Measurements from ENCODE around the gene PBX2.
"Not testable (repeated sequence)": the region's sequence is repeated elsewhere in the genome, so short reads cannot be mapped to it uniquely, and the experiment has no call there.

PBX2 gene

DNA sequence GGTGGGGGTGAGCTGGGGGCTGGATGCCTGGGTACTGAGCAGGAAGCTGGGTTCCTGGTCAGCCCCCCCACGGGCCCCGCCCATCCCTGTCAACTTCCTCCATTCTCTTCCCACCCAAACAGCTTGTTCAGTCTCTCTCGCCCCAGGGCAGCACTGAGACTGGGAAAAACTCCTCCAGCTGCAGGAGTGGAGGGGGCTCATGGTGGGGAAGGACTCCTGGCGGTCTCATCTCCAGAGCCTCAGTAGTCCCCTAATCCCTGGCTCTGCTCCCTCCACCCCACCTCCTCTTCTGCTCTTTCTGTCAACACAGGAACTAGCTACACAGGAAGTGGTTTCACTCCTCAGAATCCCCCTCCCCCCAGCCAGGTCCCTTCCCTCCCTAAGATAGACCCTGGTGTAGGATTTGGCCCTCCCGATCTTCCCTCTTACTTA lies 2.6 kb upstream of the PBX2 start, which contains the start of gene GPSM3:
Gene GPSM3, minus strand, starts transcription at position 36 of the 432 bp plus-strand sequence. CDS start 130 bp downstream, outside the sequence.
- Histone ChIP-seq H3K9ac (ENCODE audit: low read depth, low read length) (no peak within 1 kb of the TSS), H3K4me3 (ENCODE audit: low read depth, low read length) (peak within 1 kb of the TSS; percentile 10; the same call in 1 of the 2 replicates), H3K4me1 (ENCODE audit: control insufficient read depth, insufficient read depth, low read length) (peaks cover 41% of the 10 kb centered on the region), H3K9me3 (ENCODE audit: control insufficient read depth, insufficient read depth, low read length) (no peaks in the 10 kb centered on the region), H3K36me3 (ENCODE audit: control insufficient read depth, insufficient read depth, low read length) (peaks cover 5% of the 10 kb centered on the region), H3K27ac (ENCODE audit: low read depth, low read length) (peak within 1 kb of the TSS; percentile 38), H3K27me3 (ENCODE audit: control insufficient read depth, insufficient read depth, low read length) (no peaks in the 10 kb centered on the region)

DNA sequence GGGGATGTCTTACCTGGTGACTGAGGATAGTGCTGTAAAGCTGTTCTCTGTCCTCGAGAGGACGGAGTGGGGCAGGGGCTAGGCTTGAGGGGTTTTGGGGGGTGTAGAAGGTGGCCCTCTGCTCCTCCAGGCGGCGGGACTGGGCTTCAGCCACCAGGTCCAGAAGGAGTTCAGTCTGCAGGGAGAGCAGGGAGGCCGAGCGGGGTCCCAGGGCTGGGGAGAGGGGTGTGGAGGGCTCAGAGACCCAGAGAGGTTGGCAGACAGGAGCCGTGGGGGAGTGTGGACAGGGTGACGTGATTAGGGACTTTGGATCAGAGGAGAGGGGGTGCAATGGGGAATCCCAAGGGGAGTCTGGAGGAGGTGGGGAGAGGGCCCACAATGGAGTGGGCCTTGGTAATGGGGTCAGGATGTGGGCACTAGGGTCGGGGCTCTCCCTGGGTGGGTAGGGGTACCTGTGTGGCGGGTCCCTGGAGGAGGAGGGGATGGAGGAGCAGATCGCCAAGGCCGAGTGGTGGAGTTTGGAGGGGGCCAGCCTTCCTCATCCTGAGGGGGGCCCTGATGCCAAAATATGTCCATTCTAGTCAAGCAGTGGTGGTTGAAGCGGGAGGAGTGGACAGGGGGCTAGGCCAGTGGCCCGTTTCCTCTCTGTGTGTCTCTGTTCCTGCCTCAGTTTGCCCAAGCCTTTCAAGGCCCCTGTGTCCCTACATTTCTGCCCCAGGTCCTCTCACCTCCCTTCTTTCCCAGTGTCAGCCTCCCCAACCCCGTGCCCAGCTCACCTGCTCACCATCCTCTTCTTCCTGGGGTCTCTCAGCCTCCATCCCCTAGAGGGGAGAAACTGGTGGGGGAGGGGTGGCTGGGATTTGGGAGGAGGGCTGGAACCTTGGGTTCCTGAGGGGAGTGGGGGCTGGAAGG lies 1.9 kb upstream of the PBX2 start:
- Histone ChIP-seq H3K9ac (ENCODE audit: low read depth, low read length) (no peak overlapping the region), H3K27ac (ENCODE audit: low read depth, low read length) (no peak overlapping the region), H3K4me3 (ENCODE audit: low read depth, low read length) (no peak overlapping the region), H3K9me3 (ENCODE audit: control insufficient read depth, insufficient read depth, low read length) (no peaks in the 10 kb centered on the region), H3K36me3 (ENCODE audit: control insufficient read depth, insufficient read depth, low read length) (peaks cover 11% of the 10 kb centered on the region), H3K4me1 (ENCODE audit: control insufficient read depth, insufficient read depth, low read length) (peaks cover 36% of the 10 kb centered on the region), H3K27me3 (ENCODE audit: control insufficient read depth, insufficient read depth, low read length) (no peaks in the 10 kb centered on the region)

DNA sequence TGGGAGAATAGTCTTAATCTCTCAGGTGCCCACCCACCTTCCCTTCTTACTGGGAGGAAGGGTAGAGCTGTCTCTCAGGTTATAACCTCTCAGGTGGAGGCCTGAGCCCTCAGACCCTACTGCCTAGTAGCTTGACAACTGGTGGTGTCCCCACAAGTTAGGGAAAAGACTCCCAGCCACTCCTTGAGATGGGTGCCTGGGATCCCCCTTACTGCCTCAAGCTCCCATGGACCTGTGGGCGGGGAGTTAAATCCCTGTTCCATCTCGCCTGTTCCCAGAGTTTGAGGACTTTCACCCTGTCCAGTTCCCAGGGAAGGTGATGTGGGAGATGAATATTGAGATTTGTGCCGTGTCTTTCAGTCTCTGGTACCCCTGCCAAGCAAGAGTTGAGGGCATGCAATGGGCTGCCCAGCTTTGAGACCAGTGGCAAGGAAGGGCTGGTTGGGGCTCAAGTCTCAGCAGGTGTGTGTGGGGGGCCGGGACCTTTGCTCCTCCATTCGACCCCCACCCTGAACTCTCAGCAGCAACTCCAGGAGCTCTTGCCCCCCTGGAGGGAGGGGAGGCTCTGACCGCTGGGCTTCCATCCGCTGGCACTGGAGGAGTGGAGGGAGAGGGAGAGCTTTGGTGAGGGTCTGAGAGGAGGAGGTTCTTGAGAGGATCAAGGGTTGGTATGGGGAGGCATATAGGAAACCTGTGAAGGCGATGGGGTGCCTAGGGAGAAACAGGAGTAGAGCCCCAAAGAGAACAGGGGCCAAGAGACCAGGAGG lies 1.1 kb upstream of the PBX2 start:
- Histone ChIP-seq H3K4me3 (ENCODE audit: low read depth, low read length) (0 out of 2 replicates have a peak overlapping the region, but pooled peaks have one; percentile 67), H3K9me3 (ENCODE audit: control insufficient read depth, insufficient read depth, low read length) (no peaks in the 10 kb centered on the region), H3K27ac (ENCODE audit: low read depth, low read length) (peak overlapping the region; percentile 85), H3K27me3 (ENCODE audit: control insufficient read depth, insufficient read depth, low read length) (no peaks in the 10 kb centered on the region), H3K9ac (ENCODE audit: low read depth, low read length) (no peak overlapping the region), H3K36me3 (ENCODE audit: control insufficient read depth, insufficient read depth, low read length) (peaks cover 19% of the 10 kb centered on the region), H3K4me1 (ENCODE audit: control insufficient read depth, insufficient read depth, low read length) (peaks cover 33% of the 10 kb centered on the region)

- Histone ChIP-seq H3K36me3 (ENCODE audit: control insufficient read depth, insufficient read depth, low read length) (peaks cover 19% of the 10 kb centered on the region), H3K9me3 (ENCODE audit: control insufficient read depth, insufficient read depth, low read length) (no peaks in the 10 kb centered on the region), H3K27ac (ENCODE audit: low read depth, low read length) (peak overlapping the region; percentile 85), H3K4me3 (ENCODE audit: low read depth, low read length) (peak overlapping the region; percentile 67), H3K9ac (ENCODE audit: low read depth, low read length) (no peak overlapping the region), H3K4me1 (ENCODE audit: control insufficient read depth, insufficient read depth, low read length) (peaks cover 27% of the 10 kb centered on the region), H3K27me3 (ENCODE audit: control insufficient read depth, insufficient read depth, low read length) (no peaks in the 10 kb centered on the region)
Measured at GRCh38 chr6:32189742-32190053, 304 bp downstream of the PBX2 start.

GRCh38 chr6:32189069-32189741 lies 797 bp downstream of the PBX2 start:
- H3K27ac ChIP-seq (ENCODE audit: low read depth, low read length) = peak overlapping the region; percentile 85
- H3K27me3 ChIP-seq (ENCODE audit: control insufficient read depth, insufficient read depth, low read length) = no peaks in the 10 kb centered on the region
- H3K4me3 ChIP-seq (ENCODE audit: low read depth, low read length) = peak overlapping the region; percentile 67
- peaks cover 22% of the 10 kb centered on the region for H3K4me1 ChIP-seq (ENCODE audit: control insufficient read depth, insufficient read depth, low read length)
- H3K36me3 ChIP-seq (ENCODE audit: control insufficient read depth, insufficient read depth, low read length) = peaks cover 19% of the 10 kb centered on the region
- no peaks in the 10 kb centered on the region for H3K9me3 ChIP-seq (ENCODE audit: control insufficient read depth, insufficient read depth, low read length)
- H3K9ac ChIP-seq (ENCODE audit: low read depth, low read length) = peak overlapping the region; percentile 31; the same call in 1 of the 2 replicates

- H3K4me1 ChIP-seq (ENCODE audit: control insufficient read depth, insufficient read depth, low read length) = peaks cover 22% of the 10 kb centered on the region
- H3K27me3 ChIP-seq (ENCODE audit: control insufficient read depth, insufficient read depth, low read length) = no peaks in the 10 kb centered on the region
- no peaks in the 10 kb centered on the region for H3K9me3 ChIP-seq (ENCODE audit: control insufficient read depth, insufficient read depth, low read length)
- H3K4me3 ChIP-seq (ENCODE audit: low read depth, low read length) = peak overlapping the region; percentile 67
- no peak overlapping the region for H3K9ac ChIP-seq (ENCODE audit: low read depth, low read length)
- H3K27ac ChIP-seq (ENCODE audit: low read depth, low read length) = peak overlapping the region; percentile 85
- peaks cover 20% of the 10 kb centered on the region for H3K36me3 ChIP-seq (ENCODE audit: control insufficient read depth, insufficient read depth, low read length)
Measured at GRCh38 chr6:32188381-32189068, 1.5 kb downstream of the PBX2 start.

GRCh38 chr6:32187725-32188380 lies 2.1 kb downstream of the PBX2 start:
- H3K36me3 ChIP-seq (ENCODE audit: control insufficient read depth, insufficient read depth, low read length) = peaks cover 27% of the 10 kb centered on the region
- peaks cover 20% of the 10 kb centered on the region for H3K4me1 ChIP-seq (ENCODE audit: control insufficient read depth, insufficient read depth, low read length)
- not testable (repeated sequence) for H3K27ac ChIP-seq (ENCODE audit: low read depth, low read length); H3K4me3 ChIP-seq (ENCODE audit: low read depth, low read length); H3K9me3 ChIP-seq (ENCODE audit: control insufficient read depth, insufficient read depth, low read length); H3K9ac ChIP-seq (ENCODE audit: low read depth, low read length); H3K27me3 ChIP-seq (ENCODE audit: control insufficient read depth, insufficient read depth, low read length)

DNA sequence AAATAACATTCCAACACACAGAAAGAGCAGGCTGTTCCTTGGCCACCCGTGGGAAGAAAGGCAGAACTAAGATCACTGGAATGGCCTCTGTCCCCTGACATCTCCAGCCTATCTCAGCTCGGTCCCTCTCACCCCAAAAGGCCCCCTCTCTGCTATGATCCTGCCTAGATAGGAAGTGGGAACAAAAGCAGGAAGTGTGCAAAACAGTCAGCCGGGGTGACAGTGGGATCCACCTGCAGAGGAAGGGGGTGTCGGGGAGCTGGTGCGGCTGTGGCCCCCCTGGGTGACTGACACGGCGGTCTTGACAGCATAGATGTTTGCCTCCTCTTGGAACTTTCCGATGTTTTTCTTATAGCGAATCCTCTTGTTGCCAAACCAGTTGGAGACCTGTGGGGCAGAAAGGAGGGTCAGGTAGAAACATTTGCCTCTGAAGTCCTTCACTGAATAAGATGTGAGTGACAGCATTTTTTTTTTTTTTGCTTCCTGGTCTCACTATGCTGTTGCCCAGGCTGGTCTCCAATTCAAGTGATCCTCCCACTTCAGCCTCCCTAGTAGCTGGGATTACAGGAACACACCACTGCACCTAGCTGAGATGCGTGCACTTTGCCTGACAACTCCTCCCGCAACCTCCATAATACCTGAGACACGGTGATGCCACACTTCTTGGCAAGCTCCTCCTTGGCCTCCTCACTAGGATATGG lies 2.8 kb downstream of the PBX2 start:
- H3K9me3 ChIP-seq (ENCODE audit: control insufficient read depth, insufficient read depth, low read length) = no peaks in the 10 kb centered on the region
- no peak overlapping the region for H3K27ac ChIP-seq (ENCODE audit: low read depth, low read length)
- H3K4me3 ChIP-seq (ENCODE audit: low read depth, low read length) = no peak overlapping the region
- H3K27me3 ChIP-seq (ENCODE audit: control insufficient read depth, insufficient read depth, low read length) = no peaks in the 10 kb centered on the region
- peaks cover 15% of the 10 kb centered on the region; the same call in 1 of the 2 replicates for H3K4me1 ChIP-seq (ENCODE audit: control insufficient read depth, insufficient read depth, low read length)
- H3K36me3 ChIP-seq (ENCODE audit: control insufficient read depth, insufficient read depth, low read length) = peaks cover 34% of the 10 kb centered on the region
- H3K9ac ChIP-seq (ENCODE audit: low read depth, low read length) = no peak overlapping the region

GRCh38 chr6:32186151-32186840 lies 3.7 kb downstream of the PBX2 start:
- not testable (repeated sequence) for H3K9me3 ChIP-seq (ENCODE audit: control insufficient read depth, insufficient read depth, low read length); H3K4me3 ChIP-seq (ENCODE audit: low read depth, low read length); H3K27me3 ChIP-seq (ENCODE audit: control insufficient read depth, insufficient read depth, low read length); H3K27ac ChIP-seq (ENCODE audit: low read depth, low read length); H3K9ac ChIP-seq (ENCODE audit: low read depth, low read length)
- H3K36me3 ChIP-seq (ENCODE audit: control insufficient read depth, insufficient read depth, low read length) = peaks cover 39% of the 10 kb centered on the region
- H3K4me1 ChIP-seq (ENCODE audit: control insufficient read depth, insufficient read depth, low read length) = peaks cover 13% of the 10 kb centered on the region; the same call in 1 of the 2 replicates

All from HUES48 (cell line).